Cerebellar cortex (tissue), 1 donor: ENCODE data around the gene KARS1.
A peak's percentile ranks its signal among the peaks of the same experiment; 100 is the strongest.
"Not testable (repeated sequence)": the region's sequence is repeated elsewhere in the genome, so short reads cannot be mapped to it uniquely, and the experiment has no call there.

Experiments used
- DNase-seq: peaks from one replicate; pipeline ENCODE4 v3.0.0-alpha.2; 2015; ENCODE audit warnings: low spot score

Gene KARS1

DNA sequence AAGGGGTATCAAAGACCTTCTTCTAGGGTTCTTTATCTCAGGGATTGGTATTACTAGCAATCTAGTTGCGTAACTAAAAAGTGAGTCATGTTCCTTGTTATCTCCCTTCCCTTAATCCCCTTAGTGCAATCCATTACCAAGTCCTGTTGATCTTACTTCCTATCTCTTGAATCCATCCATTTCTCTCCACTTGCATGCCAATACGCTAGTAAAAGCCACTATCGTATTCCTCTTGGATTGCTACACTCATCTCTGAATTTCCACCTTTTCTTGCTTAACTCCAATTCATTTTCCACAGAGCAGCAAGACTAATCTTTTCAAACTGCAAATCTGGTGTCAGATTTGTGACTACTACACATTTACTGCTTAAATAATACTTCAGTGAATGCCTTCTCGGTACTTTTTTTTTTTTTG lies 22.5 kb downstream of the KARS1 start:
- DNase-seq = no peak

DNA sequence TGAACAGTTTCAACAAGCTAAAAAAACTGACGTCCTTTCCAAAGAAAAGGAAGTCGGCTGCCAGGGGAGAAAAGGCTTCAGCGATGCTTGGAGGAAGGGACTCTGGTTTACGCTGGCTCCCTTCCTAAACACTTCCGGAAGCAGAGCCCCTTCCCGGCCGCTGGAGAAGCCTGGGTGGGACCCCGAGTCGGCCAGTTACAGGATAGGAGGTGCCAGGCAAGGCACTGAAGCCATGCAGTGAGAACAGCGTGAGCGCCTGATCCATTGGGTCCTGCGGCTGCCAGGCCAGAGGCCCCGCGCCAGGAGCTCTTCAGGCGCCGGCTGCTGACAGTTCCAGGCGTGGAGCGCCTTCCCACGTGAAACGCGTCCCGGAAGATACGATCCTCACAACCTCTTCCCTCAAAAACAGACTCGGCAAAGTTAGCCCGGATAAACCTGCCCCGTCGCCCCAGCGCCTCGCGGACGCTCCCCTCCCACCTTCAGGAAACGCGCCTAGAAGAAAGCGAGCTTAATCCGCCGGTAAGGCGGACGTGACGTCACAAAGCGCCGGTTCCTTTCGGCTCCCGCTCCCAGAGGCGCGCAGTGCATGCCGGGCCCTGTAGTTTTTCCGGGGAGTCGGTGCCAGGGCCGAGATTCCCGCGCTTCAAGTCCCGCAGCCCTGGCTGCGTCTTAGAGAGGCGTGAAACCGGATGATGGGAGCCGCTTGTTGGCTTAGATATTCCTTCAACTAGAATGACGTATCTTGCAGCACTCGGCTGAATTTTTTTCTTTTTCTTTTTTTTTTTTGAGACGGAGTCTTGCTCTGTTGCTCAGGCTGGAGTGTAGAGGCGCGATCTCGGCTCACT lies 24.5 kb downstream of the KARS1 start, which contains the start of gene ADAT1:
Gene ADAT1, minus strand, starts transcription at position 521 of the 845 bp plus-strand sequence. CDS start 2,482 bp downstream, outside the sequence.
- DNase-seq = peak; percentile 98

- peak; percentile 43 for DNase-seq
These were observed 26.3 kb downstream of the KARS1 start for GRCh38 chr16:75621170-75621477.

- DNase-seq = no peak
These were observed 26.9 kb downstream of the KARS1 start for GRCh38 chr16:75620326-75621169.

- no peak for DNase-seq
These were observed 28.7 kb downstream of the KARS1 start for GRCh38 chr16:75618780-75619179.

- DNase-seq = no peak
These were observed 30.3 kb downstream of the KARS1 start for GRCh38 chr16:75617121-75617520.

GRCh38 chr16:75616521-75617010 lies 30.9 kb downstream of the KARS1 start:
- DNase-seq = no peak

GRCh38 chr16:75615619-75616018 lies 31.8 kb downstream of the KARS1 start:
- DNase-seq = no peak

DNA sequence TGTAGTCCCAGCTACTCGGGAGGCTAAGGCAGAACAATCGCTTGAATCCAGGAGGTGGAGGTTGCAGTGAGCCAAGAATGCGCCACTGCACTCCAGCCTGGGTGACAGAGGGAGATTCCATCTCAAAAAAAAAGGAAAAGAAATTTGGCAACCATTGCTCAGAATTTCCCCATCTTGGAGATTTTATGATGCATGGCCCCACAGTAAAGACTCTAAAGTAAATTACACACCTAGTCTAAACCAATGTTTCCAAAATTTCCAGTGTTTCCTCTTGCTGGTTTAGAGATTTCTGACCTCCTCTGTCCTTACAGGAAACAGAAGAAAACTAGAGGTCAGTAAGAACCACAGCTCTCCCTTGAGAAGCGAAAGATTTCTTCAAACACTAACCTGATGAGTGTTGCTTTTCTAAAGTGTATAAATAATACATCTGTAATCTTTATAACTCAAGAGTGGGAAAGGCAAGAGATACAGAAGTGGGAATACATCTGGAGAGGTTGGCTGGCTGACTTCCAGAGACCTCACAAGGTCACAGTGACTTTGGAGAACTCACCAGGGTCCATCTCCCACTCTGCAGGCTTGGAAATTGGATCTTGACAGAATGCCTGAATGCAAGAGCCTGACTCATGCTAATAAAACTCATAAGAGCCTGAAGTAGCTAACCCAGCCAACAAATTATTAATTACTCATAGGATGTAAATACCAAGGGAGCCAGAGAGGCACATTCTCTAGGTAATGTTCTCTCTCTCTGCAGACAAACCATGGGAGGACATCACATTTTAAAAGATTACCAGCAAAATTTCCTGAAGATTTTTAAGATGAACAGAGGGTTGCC lies 33.2 kb downstream of the KARS1 start:
- DNase-seq = no peak

DNA sequence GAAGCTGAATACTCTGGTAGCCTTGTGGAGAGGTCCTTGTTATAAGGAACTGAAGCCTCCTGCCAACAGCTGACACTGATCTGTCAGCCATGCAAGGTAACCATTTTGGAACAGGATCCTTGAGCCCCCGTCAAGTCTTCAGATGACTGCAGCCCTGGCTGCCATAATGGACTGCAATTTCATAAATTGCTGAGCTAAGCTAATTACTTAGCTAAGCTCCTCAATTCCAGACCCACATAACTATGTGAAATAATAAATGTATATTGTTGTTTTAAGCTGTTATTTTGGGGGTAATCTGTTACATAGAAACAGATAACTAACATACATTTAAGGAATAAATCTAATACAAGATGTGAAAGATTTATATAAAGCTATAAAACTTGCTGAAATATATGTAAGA lies 41.0 kb downstream of the KARS1 start:
- DNase-seq = no peak

GRCh38 chr16:75603241-75603640 lies 44.2 kb downstream of the KARS1 start:
- no peak for DNase-seq

- DNase-seq = no peak
These were observed 47.8 kb downstream of the KARS1 start for GRCh38 chr16:75599452-75600277.

DNA sequence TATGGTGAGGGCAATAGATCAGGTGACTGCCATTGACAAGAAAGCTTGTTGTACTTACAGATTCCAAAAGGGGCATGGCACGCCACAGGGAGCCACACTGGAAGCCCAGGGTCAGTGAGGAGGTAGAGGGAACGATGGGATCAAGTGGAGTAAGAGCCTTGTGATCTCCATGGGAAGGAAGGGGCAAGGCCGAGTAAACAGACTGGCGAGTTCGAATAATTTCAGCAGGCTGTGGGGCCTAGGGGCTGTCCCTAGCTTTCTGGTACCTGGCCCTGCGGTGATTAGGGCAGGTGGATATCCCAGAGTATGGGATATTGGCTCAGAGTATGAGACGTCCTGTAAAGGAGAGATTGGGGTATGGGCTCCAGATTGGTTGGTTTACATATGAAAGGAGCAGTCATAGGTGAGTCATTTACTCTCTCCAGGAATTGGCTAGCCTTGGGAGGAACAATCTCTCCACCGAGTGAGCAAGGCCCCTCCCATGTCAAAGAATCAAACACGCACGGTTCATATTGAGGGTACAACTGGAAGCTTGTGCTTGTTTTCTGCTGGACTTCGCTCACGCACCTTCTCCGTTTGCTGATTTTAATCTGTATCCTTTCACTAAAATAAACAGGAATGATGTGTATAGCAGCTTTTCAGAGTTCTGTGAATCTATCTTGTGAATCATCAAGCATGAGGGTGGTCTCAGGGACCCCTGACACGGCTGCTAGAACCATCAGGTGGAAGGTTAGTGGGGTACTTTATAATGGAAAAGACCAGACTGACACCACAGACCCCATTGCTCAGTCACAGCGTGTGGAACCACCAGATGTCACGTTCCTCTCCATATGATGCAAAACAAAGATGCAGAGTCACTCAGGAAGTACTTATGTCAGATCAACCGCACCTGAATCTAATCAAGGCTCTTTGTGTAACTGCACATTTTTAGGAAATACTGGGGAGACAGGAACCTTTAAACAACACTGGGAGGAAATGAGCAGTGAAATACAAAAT lies 53.3 kb downstream of the KARS1 start:
- no peak for DNase-seq

DNA sequence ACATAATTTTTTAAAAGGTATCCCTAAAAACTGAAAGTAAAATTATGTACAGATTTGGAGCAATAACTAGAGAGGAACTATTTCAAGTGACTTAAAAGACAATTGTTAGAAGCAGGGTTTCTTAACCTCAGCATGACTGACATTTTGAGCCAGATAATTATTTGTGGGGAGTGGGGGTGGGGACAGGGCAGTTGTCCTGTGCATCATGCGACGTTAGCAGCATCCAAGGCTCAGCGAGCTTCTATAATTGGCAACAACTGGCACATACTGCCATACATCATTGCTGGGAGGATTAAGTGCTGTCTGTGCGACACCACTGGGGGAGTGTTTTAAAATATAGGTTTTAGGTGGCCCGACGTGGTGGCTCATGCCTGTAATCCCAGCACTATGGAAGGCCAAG lies 54.2 kb downstream of the KARS1 start:
- no peak for DNase-seq

DNA sequence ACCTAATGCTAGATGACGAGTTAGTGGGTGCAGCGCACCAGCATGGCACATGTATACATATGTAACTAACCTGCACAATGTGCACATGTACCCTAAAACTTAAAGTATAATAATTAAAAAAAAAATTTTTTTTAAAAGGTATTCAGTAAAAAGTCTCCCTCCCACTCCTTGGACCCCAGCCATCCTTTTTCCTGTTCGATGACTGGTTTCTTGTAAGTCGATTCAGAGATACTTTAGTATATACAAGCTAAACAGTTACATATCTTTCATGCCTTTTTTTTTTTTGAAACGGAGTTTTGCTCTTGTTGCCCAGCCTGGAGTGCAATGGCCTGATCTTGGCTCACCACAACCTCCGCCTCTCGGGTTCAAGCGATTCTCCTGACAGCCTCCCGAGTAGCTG lies 55.5 kb downstream of the KARS1 start:
- DNase-seq = not testable (repeated sequence)

DNA sequence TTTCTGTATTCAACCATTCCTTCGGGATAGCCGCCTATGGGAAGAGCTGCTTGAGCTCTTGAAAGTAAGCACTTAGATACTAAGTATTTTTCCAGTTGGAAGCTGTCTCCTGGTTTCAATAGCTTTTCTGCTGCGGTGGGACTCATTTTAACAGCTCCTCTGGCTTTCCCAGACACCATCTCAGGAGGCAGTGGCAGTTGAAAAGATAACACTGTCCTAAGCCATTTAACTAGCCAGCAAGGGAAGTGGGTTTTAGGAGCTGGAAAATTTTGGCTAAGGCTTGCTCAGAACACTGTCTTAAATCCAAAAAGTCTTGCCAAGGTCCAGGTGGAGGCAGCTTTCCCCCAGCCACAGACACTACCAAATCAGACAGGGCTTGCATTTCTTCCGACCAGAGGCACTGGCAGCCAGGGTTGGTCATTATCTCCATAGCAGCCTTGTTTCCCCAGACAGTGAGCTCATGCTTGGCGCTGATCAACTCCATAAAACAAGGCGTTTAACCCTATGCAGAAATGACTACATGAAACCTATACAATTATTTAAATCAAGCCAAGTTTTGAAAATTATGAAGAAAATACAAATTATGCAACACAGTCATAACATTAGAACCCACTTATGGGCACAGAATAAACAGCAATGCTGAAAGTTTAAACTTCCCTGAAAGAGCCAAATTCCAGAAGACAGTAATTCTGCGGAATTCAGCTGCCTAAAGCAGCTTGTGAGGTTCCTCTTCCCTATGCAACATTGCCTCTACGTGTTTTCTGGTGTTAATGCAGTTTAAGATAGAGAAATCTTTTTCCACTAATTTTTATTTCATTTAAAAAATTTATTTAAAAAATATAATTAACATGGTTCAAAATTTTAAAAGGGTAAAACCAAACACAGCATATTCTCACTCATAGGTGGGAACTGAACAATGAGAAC lies 56.3 kb downstream of the KARS1 start:
- DNase-seq = no peak

- DNase-seq = no peak
These were observed 58.2 kb downstream of the KARS1 start for GRCh38 chr16:75589306-75589705.

GRCh38 chr16:75588716-75589115 lies 58.7 kb downstream of the KARS1 start:
- DNase-seq = no peak

DNA sequence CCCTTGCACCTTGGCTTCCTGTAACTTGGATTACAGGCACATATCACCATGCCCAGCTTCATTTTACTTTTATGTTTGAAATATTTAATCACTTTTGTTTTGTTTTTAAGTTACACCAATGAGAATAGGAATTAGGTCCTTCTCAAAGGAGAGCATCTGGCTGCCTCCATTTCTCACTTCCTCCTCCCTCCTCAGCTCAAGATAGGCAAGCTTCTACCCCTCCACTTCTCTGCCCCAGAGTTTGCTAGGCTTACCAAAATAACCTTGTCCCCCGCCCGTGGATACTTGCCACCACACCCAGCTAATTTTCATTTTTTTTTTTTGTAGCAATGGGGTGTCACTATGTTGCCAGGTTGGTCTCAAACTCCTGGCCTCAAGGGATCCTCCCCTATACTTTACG lies 63.4 kb downstream of the KARS1 start:
- DNase-seq = no peak
